Activated naive CD8-positive, alpha-beta T cell treated with anti-CD3 and anti-CD28 coated beads, Interleukin-2, amount 10 ng/mL, durations not matched to agents 7 days and 5 days (primary cell): ENCODE results near the gene ZNF581. TPM values are rescaled to one million over a fixed set of nuclear protein-coding genes. Genes with fewer than 3 reads are reported as not detected.

Source experiments
- ATAC-seq: fragments of 150-1000 bp; cut with Tn5 transposase; one replicate; pipeline ENCODE4 v1.10.0; 2021; ENCODE audit warnings: low read depth, moderate library complexity
- POLR2A ChIA-PET: fragments of 350-600 bp; sonication (Branson Sonifier 250); formaldehyde crosslinking; loops from one replicate; lab custom pipeline; 2021; ENCODE audit warnings: antibody characterized with exemption; lab: Charles Lee
- DNase-seq: peaks from one replicate; pipeline ENCODE4 v3.0.0; 2021
- H3K27ac Mint-ChIP-seq: one replicate; pipeline ENCODE4 v1.8.0; 2022; ENCODE audit warnings: mild to moderate bottlenecking, mixed read lengths
- H3K27me3 Mint-ChIP-seq: one replicate; pipeline ENCODE4 v1.8.0; 2022; ENCODE audit warnings: mild to moderate bottlenecking, moderate library complexity, mixed read lengths
- H3K36me3 Mint-ChIP-seq: one replicate; pipeline ENCODE4 v1.8.0; 2021; ENCODE audit warnings: mild to moderate bottlenecking, mixed read lengths
- H3K4me1 Mint-ChIP-seq: one replicate; pipeline ENCODE4 v1.8.0; 2021; ENCODE audit warnings: mixed read lengths
- H3K4me3 Mint-ChIP-seq: one replicate; pipeline ENCODE4 v1.8.0; 2022; ENCODE audit warnings: mild to moderate bottlenecking, moderate library complexity, mixed read lengths
- H3K9me3 Mint-ChIP-seq: one replicate; pipeline ENCODE4 v1.8.0; 2021; ENCODE audit warnings: mixed read lengths
- total RNA-seq, 2 experiments: library from RNA; stranded (reverse); gene quantifications; one replicate each; pipeline ENCODE4 v1.2.3, GENCODE V29; 2021

The ZNF581 gene
- total RNA-seq: 10 to 100 TPM; 28.6 to 31.7 TPM

GRCh38 chr19:55643003-55643886 is at the start of gene ZNF581:
Gene ZNF581 (plus strand): TSS chr19:55643649. CDS start chr19:55644572, 923 bp downstream.
- peak; percentile 46 for ATAC-seq
- Mint-ChIP-seq H3K9me3 (no peaks in the 10 kb centered on the region), H3K4me3 (peak within 1 kb of the TSS; percentile 97), H3K36me3 (peaks cover 8% of the 10 kb centered on the region), H3K27me3 (no peaks in the 10 kb centered on the region), H3K4me1 (peaks cover 32% of the 10 kb centered on the region), H3K27ac (peak within 1 kb of the TSS; percentile 99)
- peak; percentile 86 for DNase-seq
- POLR2A ChIA-PET: interaction anchor here (0.8 to 2.5 kb wide), 6 partner anchors 9 to 259 kb away, joined by 4 to 20 read pairs (median 8); partner anchors contain the start of genes FIZ1, TMEM238, U2AF2 and ZNF524

DNA sequence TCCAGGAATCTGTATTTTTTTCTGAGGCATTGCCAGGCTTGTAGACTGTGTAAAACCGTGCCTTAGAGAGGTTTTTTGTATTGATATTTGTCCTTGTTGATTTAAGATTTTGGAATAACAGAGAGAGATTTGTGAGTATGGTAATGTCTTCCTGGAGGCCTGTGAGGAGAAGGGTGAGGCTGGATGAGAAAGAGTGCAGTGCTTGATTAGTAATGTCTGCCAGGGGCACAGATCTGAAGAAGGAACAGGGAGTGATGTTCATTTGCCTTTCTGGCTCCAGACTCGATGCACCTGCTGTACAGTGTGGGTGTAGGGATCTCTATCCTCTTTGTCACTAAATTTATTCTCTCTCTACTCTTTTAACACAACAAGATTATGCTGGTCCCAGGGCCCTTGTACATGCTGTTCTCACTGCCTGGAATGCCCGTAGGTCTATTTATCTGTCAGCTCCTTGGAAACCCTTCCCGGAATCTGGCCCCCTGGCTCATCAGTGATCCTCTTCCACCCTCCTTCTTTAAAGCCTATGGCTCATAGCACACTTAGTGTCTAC is 48.4 kb upstream of the ZNF581 start:
- H3K27me3 Mint-ChIP-seq: no peaks in the 10 kb centered on the region
- H3K36me3 Mint-ChIP-seq: peaks cover 33% of the 10 kb centered on the region
- ATAC-seq (no peak), DNase-seq (no peak)
- no peaks in the 10 kb centered on the region for H3K9me3 Mint-ChIP-seq
- H3K27ac Mint-ChIP-seq: no peak overlapping the region
- peaks cover 8% of the 10 kb centered on the region for H3K4me1 Mint-ChIP-seq
- POLR2A ChIA-PET: no interaction called here
- no peak overlapping the region for H3K4me3 Mint-ChIP-seq

GRCh38 chr19:55596304-55596703 is 47.1 kb upstream of the ZNF581 start:
- peak overlapping the region; percentile 73 for H3K27ac Mint-ChIP-seq
- ATAC-seq: no peak
- H3K36me3 Mint-ChIP-seq: peaks cover 33% of the 10 kb centered on the region
- peaks cover 12% of the 10 kb centered on the region for H3K4me1 Mint-ChIP-seq
- no peak for DNase-seq
- no peaks in the 10 kb centered on the region for H3K9me3 Mint-ChIP-seq
- POLR2A ChIA-PET: no interaction called here
- no peak overlapping the region for H3K4me3 Mint-ChIP-seq
- no peaks in the 10 kb centered on the region for H3K27me3 Mint-ChIP-seq

GRCh38 chr19:55597501-55597921 is 45.9 kb upstream of the ZNF581 start:
- H3K27ac Mint-ChIP-seq: no peak overlapping the region
- H3K9me3 Mint-ChIP-seq: no peaks in the 10 kb centered on the region
- H3K4me1 Mint-ChIP-seq: peaks cover 17% of the 10 kb centered on the region
- H3K4me3 Mint-ChIP-seq: no peak overlapping the region
- H3K36me3 Mint-ChIP-seq: peaks cover 33% of the 10 kb centered on the region
- POLR2A ChIA-PET: interaction anchor here (0.6 kb wide), 1 partner anchor 23 kb away, joined by 5 read pairs; no protein-coding TSS in a partner anchor
- no peak for ATAC-seq
- DNase-seq: no peak
- no peaks in the 10 kb centered on the region for H3K27me3 Mint-ChIP-seq

DNA sequence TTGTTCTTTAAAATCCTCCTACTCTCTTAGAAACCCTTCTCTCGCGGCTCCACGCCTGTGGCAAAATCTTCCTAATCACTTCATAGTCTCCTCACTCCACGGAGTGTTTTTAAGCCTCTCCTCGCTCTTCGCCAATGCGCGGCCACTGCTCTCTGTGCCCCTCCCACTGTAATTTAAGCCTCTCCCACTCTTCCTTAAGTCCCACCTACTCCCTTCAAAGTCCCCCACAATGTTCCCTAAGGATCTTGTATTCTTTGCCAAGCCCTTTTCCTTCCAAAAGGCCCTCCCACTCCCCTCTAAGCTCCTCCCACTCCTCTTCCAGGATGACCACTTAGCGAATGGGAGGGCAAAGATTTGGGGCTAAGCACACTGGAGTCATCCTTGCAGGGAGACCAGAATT is 45.4 kb upstream of the ZNF581 start:
- no peaks in the 10 kb centered on the region for H3K9me3 Mint-ChIP-seq
- ATAC-seq (no peak), DNase-seq (no peak)
- H3K4me1 Mint-ChIP-seq: peaks cover 17% of the 10 kb centered on the region
- H3K36me3 Mint-ChIP-seq: peaks cover 33% of the 10 kb centered on the region
- no peaks in the 10 kb centered on the region for H3K27me3 Mint-ChIP-seq
- H3K27ac Mint-ChIP-seq: no peak overlapping the region
- POLR2A ChIA-PET: interaction anchor here (0.6 to 3.4 kb wide), 4 partner anchors 23 to 57 kb away, joined by 5 to 49 read pairs (median 13); partner anchors contain the start of genes U2AF2 and ZNF784
- H3K4me3 Mint-ChIP-seq: no peak overlapping the region

- DNase-seq (peak; percentile 97), ATAC-seq (peak; percentile 59)
- Mint-ChIP-seq H3K27ac (peak overlapping the region; percentile 99), H3K36me3 (peaks cover 32% of the 10 kb centered on the region), H3K4me3 (peak overlapping the region; percentile 99), H3K27me3 (no peaks in the 10 kb centered on the region), H3K4me1 (peaks cover 21% of the 10 kb centered on the region), H3K9me3 (no peaks in the 10 kb centered on the region)
- POLR2A ChIA-PET: interaction anchor here (0.6 to 3.4 kb wide), 21 partner anchors 12 to 1150 kb away, joined by 3 to 49 read pairs (median 4); partner anchors contain the start of genes HSPBP1, ISOC2, LENG8 and PPP6R1
These were observed 44.6 kb upstream of the ZNF581 start for GRCh38 chr19:55598719-55599467.

DNA sequence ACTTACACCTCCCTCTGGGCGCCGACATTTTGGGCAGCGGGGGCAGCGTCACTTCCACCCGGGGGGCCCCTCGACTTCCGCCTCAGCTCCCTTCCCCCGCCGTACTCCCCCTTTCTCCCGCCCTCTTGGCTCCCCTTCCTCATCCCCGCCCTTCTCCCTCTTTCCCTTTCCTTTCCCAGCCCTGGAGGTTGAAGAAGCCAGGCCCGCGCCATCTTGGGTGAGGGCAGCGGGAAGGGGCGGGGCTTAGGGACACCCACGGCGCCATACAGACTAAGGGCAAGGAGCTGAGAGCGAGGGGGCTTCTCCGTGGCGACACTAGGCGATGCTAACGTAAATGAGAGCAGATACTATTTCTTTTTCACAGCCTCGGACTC is 44.0 kb upstream of the ZNF581 start, which contains the start of gene FIZ1:
Gene FIZ1 (minus strand): TSS at position 50 of the 374 bp plus-strand sequence. CDS start 1,652 bp downstream, outside the sequence.
- Mint-ChIP-seq H3K27me3 (no peaks in the 10 kb centered on the region), H3K36me3 (peaks cover 32% of the 10 kb centered on the region), H3K4me3 (peak within 1 kb of the TSS; percentile 99), H3K27ac (peak within 1 kb of the TSS; percentile 99), H3K9me3 (no peaks in the 10 kb centered on the region), H3K4me1 (peaks cover 23% of the 10 kb centered on the region)
- ATAC-seq (peak; percentile 77), DNase-seq (peak; percentile 95)
- POLR2A ChIA-PET: interaction anchor here (0.6 to 3.4 kb wide), 21 partner anchors 12 to 1151 kb away, joined by 3 to 49 read pairs (median 4); partner anchors contain the start of genes HSPBP1, ISOC2, LENG8 and PPP6R1

DNA sequence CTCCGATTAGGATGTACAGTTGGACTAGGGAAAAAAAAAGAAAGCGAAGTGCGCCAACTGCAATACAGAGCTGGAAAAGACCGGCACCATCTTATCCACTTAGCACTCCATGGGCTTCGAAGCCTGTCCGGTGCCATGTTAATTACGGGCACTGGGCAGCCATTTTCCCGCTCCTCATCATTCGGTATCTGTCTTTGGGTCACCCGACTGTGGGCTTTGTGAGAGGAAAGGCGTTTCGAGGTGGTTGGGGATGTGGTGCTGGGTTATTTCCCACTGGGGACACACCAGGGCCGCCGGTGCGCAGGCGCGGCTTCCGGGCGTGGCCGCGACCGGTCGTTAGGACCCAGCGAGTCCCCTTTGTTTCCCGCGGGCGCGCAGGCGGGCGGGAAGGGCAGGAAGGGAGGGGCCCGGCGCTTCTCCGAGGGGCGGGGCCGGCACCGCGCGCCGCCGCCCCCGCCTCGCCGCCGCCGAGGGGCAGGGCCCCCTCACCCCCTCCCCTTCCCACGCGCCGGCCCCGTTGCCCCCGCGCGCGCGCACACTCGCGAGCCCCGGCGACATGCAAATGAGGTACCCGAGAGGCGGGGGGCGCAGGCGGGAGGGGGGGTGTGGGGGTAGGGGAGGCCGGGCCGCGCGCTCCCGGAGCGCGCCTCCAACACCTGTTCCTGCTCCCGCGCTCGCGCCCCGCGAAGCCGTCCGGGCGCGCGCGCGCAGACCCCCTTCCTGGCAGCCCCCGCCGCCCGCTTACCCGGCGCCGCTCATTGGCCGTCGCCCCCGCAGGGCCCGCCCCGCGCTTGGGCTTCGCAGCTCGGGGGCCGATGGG is 43.4 kb upstream of the ZNF581 start, which contains the start of gene ZNF524:
Gene ZNF524 (plus strand): TSS at position 447 of the 820 bp plus-strand sequence. CDS start 1,825 bp downstream, outside the sequence.
- ATAC-seq (peak; percentile 65), DNase-seq (peak; percentile 91)
- Mint-ChIP-seq H3K9me3 (no peaks in the 10 kb centered on the region), H3K27ac (peak within 1 kb of the TSS; percentile 99), H3K4me3 (peak within 1 kb of the TSS; percentile 99), H3K36me3 (peaks cover 27% of the 10 kb centered on the region), H3K4me1 (peaks cover 27% of the 10 kb centered on the region), H3K27me3 (no peaks in the 10 kb centered on the region)
- POLR2A ChIA-PET: interaction anchor here (0.6 to 3.4 kb wide), 21 partner anchors 13 to 1151 kb away, joined by 3 to 49 read pairs (median 4); partner anchors contain the start of genes HSPBP1, ISOC2, LENG8 and TMEM238

- POLR2A ChIA-PET: interaction anchor here (0.6 to 3.4 kb wide), 5 partner anchors 17 to 346 kb away, joined by 3 to 18 read pairs (median 4); partner anchors contain the start of gene U2AF2
- H3K27me3 Mint-ChIP-seq: no peaks in the 10 kb centered on the region
These were observed 42.8 kb upstream of the ZNF581 start for GRCh38 chr19:55600662-55601028.

DNA sequence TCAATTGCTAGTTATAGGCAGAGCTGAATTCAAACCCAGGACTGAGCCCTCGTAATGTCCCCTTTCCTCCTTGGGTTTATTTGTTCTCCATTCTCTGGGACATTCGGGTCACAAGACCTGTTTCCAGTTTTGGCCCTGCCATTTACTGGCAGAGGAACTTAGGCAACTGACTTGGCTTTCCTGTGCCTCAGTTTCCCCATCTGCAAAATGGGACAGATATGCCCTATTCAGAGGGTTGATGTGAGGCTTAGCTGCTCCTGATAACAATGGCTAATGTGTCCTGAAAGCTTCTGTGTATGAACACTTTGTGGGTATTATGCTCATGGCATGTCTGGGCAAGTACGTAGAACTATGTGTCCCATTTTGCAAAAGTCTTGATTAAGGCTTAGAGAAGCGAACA is 42.4 kb upstream of the ZNF581 start:
- Mint-ChIP-seq H3K9me3 (no peaks in the 10 kb centered on the region), H3K4me3 (peak overlapping the region; percentile 86), H3K36me3 (peaks cover 18% of the 10 kb centered on the region), H3K27ac (peak overlapping the region; percentile 87), H3K27me3 (no peaks in the 10 kb centered on the region), H3K4me1 (peaks cover 28% of the 10 kb centered on the region)
- POLR2A ChIA-PET: interaction anchor here (0.6 to 3.4 kb wide), 3 partner anchors 31 to 125 kb away, joined by 3 to 18 read pairs (median 3); partner anchors contain the start of gene U2AF2
- no peak for DNase-seq
- ATAC-seq: no peak

More at GRCh38 chr19:55600662-55601028, 42.8 kb upstream of the ZNF581 start:
- Mint-ChIP-seq H3K27ac (peak overlapping the region; percentile 87), H3K4me3 (peak overlapping the region; percentile 86), H3K9me3 (no peaks in the 10 kb centered on the region), H3K4me1 (peaks cover 27% of the 10 kb centered on the region), H3K36me3 (peaks cover 22% of the 10 kb centered on the region)
- no peak for DNase-seq
- ATAC-seq: no peak

GRCh38 chr19:55602104-55603001 is 41.1 kb upstream of the ZNF581 start:
- Mint-ChIP-seq H3K27ac (no peak overlapping the region), H3K9me3 (no peaks in the 10 kb centered on the region), H3K36me3 (peaks cover 15% of the 10 kb centered on the region), H3K27me3 (no peaks in the 10 kb centered on the region), H3K4me1 (peaks cover 40% of the 10 kb centered on the region), H3K4me3 (no peak overlapping the region)
- DNase-seq (no peak), ATAC-seq (no peak)
- POLR2A ChIA-PET: no interaction called here
